ENCODE results near the gene KIF13A.
"Not testable (repeated sequence)": the region's sequence is repeated elsewhere in the genome, so short reads cannot be mapped to it uniquely, and the experiment has no call there.

KIF13A gene

DNA sequence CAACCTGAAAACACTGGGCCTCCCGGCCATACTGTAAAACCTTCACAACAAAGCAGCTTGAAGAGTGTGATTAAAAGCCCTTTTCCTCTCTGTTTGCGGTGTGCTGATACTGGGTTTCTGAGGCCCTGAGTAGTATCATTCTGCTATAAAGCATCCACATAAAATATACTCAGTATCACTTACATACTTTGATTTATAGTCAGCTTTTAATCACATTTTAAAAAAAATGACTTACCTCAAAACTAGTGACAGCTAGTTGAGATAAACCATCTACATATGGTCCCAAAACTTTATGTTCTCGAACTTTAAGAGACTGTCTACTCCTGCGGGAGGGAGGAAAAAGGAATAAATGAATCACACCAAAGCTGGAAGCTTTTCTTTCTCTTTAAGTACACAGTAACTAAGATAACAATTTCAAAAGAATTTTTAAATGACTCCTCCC is 135.7 kb downstream of the KIF13A start:
- no peak for DNase-seq (ENCODE audit: low read depth in 4 of 4, low spot score in 1 of 4)

DNA sequence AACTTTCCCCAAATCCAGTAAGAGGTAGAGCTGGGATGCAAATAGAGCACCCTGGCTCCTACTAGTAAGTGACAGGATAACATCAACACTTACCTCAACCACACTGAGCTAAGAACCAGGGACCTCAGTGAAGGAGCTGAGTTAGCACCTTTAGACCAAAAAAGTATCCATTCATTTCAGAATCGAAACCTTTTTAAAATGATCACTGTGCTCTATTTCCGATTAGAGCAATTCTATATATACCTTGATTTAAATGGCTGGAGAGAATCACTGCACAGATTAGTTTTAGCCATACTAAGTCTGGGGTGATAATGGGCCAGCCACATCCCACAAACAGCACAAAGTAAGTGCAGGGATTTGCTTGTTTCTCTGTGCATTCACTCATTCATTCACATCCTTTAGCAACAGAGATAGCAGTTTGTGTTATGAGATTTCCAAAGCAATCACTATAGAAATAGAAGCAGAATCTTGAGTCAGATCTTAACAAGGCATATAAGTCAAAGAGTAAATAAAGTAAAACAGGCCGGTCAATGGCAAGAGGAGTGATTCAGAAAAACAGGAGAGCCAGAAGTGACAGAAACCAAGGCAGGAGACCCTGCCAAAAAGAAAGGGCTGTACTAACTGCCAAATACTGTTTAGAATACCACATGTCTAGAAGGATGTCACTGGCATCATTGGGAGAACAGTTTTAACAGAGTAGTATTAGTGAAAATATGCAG is 136.3 kb downstream of the KIF13A start:
- no peak for DNase-seq (ENCODE audit: low read depth in 4 of 4, low spot score in 1 of 4)

DNA sequence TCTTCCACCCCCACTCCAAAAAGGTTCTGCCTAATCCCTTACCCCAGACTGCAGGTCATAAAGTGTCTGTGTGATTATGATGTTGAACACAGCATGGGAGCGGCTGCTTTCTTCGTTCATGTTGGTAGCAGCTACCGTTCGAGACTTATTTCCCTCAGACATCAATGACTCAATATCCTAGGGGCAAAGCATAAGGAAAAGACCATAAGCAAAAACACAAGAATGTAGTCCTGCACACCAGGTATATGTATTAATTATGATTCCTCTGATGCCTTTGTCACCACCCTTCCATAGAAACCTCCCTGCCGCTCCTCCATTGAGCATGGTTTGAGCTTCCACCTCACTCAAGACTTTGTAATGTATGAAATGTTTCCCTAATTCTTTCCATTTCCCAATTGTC is 137.2 kb downstream of the KIF13A start:
- no peak for DNase-seq (ENCODE audit: low read depth in 4 of 4, low spot score in 1 of 4)

- DNase-seq (ENCODE audit: low read depth in 4 of 4, low spot score in 1 of 4) = no peak
Observed at GRCh38 chr6:17847203-17847760, 140.2 kb downstream of the KIF13A start.

- DNase-seq (ENCODE audit: low read depth in 4 of 4, low spot score in 1 of 4) = no peak
Observed at GRCh38 chr6:17846762-17847161, 140.7 kb downstream of the KIF13A start.

GRCh38 chr6:17845598-17845997 is 141.8 kb downstream of the KIF13A start:
- DNase-seq (ENCODE audit: low read depth in 4 of 4, low spot score in 1 of 4) = no peak

GRCh38 chr6:17844967-17845366 is 142.5 kb downstream of the KIF13A start:
- not testable (repeated sequence) for DNase-seq (ENCODE audit: low read depth in 4 of 4, low spot score in 1 of 4)

DNA sequence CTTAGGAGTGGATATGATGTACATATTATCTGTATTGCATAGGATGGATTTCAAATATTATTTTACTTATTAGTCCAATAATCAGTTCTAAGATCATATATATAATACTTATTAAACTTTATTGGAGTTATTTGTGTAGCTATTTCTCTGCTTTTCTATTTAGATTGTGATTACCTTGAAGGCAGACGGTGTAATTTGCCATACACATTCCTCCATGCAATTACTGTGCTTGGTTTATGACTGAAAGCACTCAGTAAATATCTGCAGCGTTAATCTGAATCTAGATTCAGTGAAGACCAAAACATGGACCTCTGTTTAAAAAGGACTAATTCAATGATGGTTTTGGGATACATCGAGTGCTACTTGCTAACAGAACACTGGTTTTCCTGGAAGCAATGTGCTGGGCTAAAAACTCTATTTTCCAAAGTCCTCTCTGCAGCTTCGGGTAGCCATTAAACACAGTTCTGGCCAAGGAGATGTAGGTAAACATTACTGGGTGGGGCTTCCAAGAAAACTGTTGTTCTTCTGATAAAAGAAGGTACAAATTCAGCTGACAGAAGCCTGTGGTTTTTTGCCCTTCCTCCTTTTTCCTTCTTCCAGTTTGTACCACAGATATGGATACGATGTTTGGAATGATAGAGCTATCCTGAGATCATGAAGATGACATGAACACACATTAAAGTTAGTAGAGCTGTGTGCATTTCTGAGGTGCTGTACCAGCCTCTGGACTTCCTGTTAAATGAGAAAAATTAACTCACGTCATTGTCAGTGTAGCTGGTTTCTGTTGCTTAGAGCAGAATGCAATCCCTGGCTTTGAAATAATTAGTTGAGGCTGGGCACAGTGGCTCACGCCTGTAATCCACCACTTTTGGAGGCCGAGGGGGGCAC is 144.3 kb downstream of the KIF13A start:
- no peak for DNase-seq (ENCODE audit: low read depth in 4 of 4, low spot score in 1 of 4)

DNA sequence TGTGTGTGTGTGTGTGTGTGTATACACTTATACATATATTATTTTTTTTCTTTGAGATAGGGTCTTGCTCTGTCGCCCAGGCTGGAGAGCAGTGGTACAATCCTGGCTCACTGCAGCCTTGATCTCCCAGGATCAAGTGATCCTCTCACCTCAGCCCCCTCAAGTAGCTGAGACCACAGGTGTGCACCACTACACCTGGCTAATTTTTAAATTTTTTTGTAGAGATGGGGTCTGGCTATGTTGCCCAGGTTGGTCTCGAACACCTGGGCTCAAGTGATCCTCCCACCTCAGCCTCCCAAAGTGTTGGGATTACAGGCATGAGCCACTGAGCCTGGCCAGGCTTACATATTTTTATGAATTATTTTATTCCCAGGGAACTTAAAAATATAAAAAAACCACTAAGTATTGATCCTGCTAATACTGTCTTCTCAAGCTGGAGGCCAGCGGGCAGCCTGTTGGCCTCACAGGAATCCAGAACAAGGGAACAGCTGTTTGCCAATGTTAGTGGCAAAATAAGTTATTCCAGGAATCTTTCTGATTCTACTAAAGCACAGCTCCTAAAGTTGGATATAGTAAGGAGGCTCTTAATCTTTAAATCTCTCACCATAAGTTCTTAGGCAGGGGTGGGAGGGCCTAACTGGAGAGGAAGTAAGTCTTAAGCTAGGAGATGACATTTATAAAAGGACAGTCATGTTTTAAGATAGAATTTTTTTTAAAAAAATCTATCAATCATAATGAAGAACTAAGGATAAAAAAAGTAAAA is 145.2 kb downstream of the KIF13A start:
- DNase-seq (ENCODE audit: low read depth in 4 of 4, low spot score in 1 of 4) = no peak

- DNase-seq (ENCODE audit: low read depth in 4 of 4, low spot score in 1 of 4) = no peak
Observed at GRCh38 chr6:17839513-17840223, 147.8 kb downstream of the KIF13A start.

DNA sequence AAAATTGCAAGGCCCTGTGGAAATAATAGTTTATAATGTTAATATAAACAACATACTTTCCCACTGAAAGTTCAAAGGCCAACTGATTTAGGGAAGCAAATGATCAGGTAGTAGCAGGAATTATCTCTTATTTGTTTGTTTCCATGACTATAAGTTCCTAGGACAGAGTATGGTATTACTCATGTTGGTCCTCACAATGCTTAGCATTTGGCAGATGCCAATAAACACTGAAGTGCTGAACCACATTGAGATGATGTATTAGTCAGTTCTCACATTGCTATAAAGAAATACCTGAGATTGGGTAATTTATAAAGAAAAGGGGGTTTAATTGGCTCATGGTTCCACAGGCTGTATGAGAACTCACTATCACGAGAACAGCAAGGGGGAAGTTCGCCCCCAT is 151.1 kb downstream of the KIF13A start:
- no peak for DNase-seq (ENCODE audit: low read depth in 4 of 4, low spot score in 1 of 4)

DNA sequence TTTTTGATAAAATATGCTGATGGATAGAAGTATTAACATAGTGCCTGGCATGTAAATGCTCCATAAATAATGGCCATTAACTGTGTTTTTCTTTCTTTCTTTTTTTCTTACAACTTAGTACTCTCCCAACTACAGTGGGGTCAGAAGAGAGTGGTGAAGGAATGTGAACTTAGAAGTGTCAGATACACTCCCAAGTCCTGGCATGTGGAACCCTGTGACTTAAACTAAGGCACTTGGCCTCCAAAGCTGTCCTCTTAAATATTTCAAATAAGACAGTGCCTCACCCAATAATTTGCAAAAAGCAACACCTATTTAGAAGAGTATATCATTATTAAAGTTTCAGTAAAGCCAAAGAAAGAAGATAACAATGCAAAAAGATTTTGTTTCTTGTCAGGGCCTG is 151.7 kb downstream of the KIF13A start:
- no peak for DNase-seq (ENCODE audit: low read depth in 4 of 4, low spot score in 1 of 4)

DNA sequence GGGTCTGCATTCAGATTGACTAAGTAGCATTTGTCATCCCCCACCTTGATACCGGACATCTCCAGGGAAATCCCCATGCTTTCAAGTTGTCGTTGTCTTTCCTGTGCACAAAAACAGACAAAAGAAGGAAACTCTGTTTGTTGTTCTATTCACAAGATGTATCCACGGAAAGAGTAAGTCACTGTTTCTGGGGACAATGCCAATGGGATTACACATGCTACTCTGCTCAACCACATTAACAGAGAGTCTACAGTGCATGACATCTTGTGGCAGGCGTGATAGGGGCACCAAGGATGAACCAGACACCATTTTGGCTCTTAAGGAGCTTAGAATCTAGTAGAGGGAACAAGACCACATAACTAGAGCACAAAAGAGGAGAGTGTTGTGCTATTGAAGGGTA is 156.3 kb downstream of the KIF13A start:
- DNase-seq (ENCODE audit: low read depth in 4 of 4, low spot score in 1 of 4) = no peak

DNA sequence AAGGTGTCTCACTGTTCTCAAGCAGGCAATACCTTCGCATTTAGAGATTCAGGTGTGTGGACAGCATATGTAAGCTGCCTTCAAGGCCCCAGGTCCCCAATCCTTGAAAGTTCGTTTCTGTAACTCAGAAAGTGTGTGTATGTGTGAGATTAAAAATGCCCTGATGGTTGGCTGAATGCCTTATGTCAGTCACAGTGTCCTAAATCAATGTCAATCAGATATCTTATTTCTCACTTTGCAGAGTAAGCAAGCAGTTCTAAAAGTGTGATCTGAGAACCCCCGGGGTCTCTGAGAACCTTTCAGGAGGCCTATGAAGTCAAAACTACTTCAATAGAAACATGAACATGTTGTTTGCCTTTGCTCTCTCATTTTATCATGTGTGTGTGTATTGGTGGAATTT is 157.5 kb downstream of the KIF13A start:
- no peak for DNase-seq (ENCODE audit: low read depth in 4 of 4, low spot score in 1 of 4)

DNA sequence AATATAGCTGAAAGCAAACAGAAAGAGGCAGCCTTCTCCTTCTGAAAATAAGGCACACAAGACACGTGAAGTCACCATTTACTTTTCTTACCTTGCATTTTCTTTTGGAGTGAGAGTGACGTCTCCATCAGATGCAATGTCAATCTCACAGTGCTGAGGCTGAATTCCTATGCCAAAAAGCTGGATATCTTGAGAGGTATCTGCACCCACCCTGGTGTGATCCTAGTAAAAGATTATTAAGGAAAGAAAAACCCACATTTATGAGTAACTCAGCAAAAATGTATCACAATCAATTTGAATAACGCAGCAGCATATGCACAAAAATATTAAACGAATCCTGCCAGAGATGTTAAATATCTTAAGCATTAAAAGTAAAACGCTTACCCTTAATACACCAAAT is 159.3 kb downstream of the KIF13A start:
- no peak for DNase-seq (ENCODE audit: low read depth in 4 of 4, low spot score in 1 of 4)

DNA sequence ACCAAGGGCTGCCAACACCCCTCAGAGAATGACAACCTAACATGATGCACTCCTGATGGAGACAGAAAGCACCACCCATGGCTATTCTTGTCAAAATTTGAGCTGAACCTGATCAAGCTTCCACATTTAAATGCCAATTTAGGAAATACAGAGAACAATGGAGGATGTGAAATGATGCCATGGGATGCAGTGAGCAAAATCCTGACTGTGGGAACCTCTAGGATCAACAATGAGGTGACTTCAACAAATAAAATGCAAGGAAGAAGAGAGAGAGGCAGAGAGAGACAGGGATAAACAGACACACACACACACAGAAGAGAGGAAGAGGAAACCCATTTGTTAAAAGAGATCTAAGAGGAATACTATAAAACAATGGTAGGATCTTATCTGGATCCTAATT is 161.1 kb downstream of the KIF13A start:
- DNase-seq (ENCODE audit: low read depth in 4 of 4, low spot score in 1 of 4) = no peak

DNA sequence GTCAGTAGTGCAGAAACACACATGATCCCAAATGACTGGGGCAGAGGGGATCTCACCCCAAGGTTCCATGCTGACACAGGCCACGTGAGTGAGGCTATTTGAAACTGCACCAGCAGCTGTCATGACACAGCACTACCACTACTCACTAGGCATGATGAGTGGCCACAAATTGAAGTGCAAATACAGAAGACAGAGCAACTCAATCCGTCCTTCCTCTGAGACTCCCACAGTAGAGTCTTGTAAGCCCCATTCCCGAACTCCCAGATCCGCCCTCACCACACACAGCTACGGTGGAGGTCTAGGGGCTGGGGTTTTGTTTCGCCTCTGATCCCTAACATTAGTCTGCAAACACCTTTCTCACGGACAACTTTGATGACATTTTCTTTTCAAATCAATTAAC is 167.4 kb downstream of the KIF13A start:
- no peak for DNase-seq (ENCODE audit: low read depth in 4 of 4, low spot score in 1 of 4)

DNA sequence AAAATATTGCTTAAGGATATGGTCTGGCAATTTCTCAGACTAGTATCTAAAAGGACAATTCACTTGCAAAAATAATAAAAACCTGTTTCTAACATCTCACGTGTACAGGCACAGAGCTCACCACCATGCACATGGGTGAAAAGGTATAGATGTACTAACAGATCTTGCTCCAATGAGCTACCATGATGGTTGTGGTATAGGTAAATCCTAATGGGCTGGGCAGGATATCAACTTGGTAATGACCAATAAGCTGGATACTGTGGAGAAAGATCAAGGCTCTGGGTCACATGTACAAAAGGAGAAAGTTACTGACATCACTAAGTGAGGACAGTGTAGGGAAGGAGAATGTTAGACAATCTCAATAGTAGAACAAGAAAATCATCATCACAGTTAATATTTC is 169.7 kb downstream of the KIF13A start:
- no peak for DNase-seq (ENCODE audit: low read depth in 4 of 4, low spot score in 1 of 4)

GRCh38 chr6:17816921-17817611 is 170.4 kb downstream of the KIF13A start:
- no peak for DNase-seq (ENCODE audit: low read depth in 4 of 4, low spot score in 1 of 4)

DNA sequence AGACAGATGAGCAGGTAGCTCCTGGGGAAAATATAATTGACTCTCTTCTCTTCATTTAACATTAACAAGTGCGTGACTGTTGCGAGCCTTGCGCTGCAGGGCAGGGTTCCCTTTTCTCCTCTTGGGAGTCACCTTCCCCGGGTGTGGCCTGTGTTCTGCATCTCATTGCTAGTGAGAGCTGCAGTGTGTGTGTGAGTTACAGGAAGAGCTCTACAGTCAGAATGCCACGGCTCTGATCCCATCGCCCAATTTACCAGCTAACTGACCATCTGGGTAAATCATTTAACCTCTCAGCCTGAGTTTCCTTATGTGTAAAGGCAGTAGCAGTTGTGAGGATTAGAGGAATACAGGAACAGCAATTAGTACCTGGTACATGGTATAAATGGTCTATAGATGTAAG is 173.9 kb downstream of the KIF13A start:
- no peak for DNase-seq (ENCODE audit: low read depth in 4 of 4, low spot score in 1 of 4)
